A549 treated with Mapracorat at 1 μM for 4 hours (cell line): ENCODE results near the gene PRSS21. TPM values are rescaled to one million over a fixed set of nuclear protein-coding genes. Genes with fewer than 3 reads are reported as not detected.

Experiments used
- total RNA-seq: library from RNA; stranded (reverse); fragments of 200-300 nt; extraction: Qiagen RNA extraction; gene quantifications from 5 replicates; pipeline ENCODE4 v1.2.3, GENCODE V29; 2022

Gene PRSS21
- 0.14 to 0.34 TPM (median 0.28 TPM) in 3 of 5 replicates, not detected in the others for total RNA-seq

GRCh38 chr16:2816751-2817339 lies at the start of gene PRSS21:
Gene PRSS21, plus strand, starts transcription at chr16:2817237. Its CDS starts 32 bp downstream, at chr16:2817269.

GRCh38 chr16:2777231-2777902 lies 39.7 kb upstream of the PRSS21 start, which contains the start of gene ELOB:
Gene ELOB, minus strand, starts transcription at chr16:2777280. Its CDS starts 41 bp downstream, at chr16:2777239.

GRCh38 chr16:2787406-2787805 lies 29.6 kb upstream of the PRSS21 start, which contains the start of gene PRSS33:
Gene PRSS33, minus strand, starts transcription at chr16:2787560. Its CDS starts 1,013 bp downstream, at chr16:2786547.

GRCh38 chr16:2829501-2830354 lies 12.7 kb downstream of the PRSS21 start, which contains the start of gene ZG16B:
Gene ZG16B, plus strand, starts transcription at chr16:2830303. Its CDS starts 139 bp downstream, at chr16:2830442.

GRCh38 chr16:2857451-2858244 lies 40.6 kb downstream of the PRSS21 start, which contains the start of gene PRSS22:
Gene PRSS22, minus strand, starts transcription at chr16:2858170. Its CDS starts 66 bp downstream, at chr16:2858104.

Other genes starting within 250 kb of the PRSS21 start
- 34.0 to 45.4 TPM (median 42.5 TPM) in 5 replicates for gene KCTD5, start 134.7 kb upstream of the PRSS21 start, total RNA-seq
- 1.2 to 1.9 TPM (median 1.3 TPM) in 5 replicates for gene PRSS27, start 97.0 kb upstream of the PRSS21 start, total RNA-seq
- gene SRRM2, start 64.6 kb upstream of the PRSS21 start, total RNA-seq, result 334 to 476 TPM (median 408 TPM) in 5 replicates
- 484 to 531 TPM (median 518 TPM) in 5 replicates for gene ELOB, start 40.0 kb upstream of the PRSS21 start, total RNA-seq
- gene PRSS33, start 29.7 kb upstream of the PRSS21 start, total RNA-seq, result not detected in 5 replicates
- gene PRSS41, start 18.8 kb upstream of the PRSS21 start, total RNA-seq, result not detected in 5 replicates
- gene ZG16B, start 13.1 kb downstream of the PRSS21 start, total RNA-seq, result 0.34 to 0.96 TPM (median 0.80 TPM) in 5 replicates
- gene PRSS22, start 40.9 kb downstream of the PRSS21 start, total RNA-seq, result 0.64 to 1.5 TPM (median 1.2 TPM) in 5 replicates
- 46.9 to 54.5 TPM (median 51.5 TPM) in 5 replicates for gene FLYWCH2, start 66.0 kb downstream of the PRSS21 start, total RNA-seq
- 17.9 to 33.6 TPM (median 27.0 TPM) in 5 replicates for gene FLYWCH1, start 94.7 kb downstream of the PRSS21 start, total RNA-seq
- 0.88 to 2.6 TPM (median 2.2 TPM) in 5 replicates for gene KREMEN2, start 147.0 kb downstream of the PRSS21 start, total RNA-seq
- 34.2 to 48.3 TPM (median 47.2 TPM) in 5 replicates for gene PAQR4, start 152.1 kb downstream of the PRSS21 start, total RNA-seq
- 59.8 to 103 TPM (median 91.1 TPM) in 5 replicates for gene PKMYT1, start 163.2 kb downstream of the PRSS21 start, total RNA-seq
- gene CLDN9, start 195.7 kb downstream of the PRSS21 start, total RNA-seq, result 0.30 to 0.42 TPM (median 0.37 TPM) in 5 replicates
- gene CLDN6, start 200.9 kb downstream of the PRSS21 start, total RNA-seq, result 0.07 to 0.42 TPM (median 0.34 TPM) in 5 replicates
- 455 to 639 TPM (median 557 TPM) in 5 replicates for gene TNFRSF12A, start 203.1 kb downstream of the PRSS21 start, total RNA-seq
- 231 to 250 TPM (median 239 TPM) in 5 replicates for gene HCFC1R1, start 206.7 kb downstream of the PRSS21 start, total RNA-seq
- gene THOC6, start 206.8 kb downstream of the PRSS21 start, total RNA-seq, result 24.3 to 38.0 TPM (median 32.1 TPM) in 5 replicates
- gene BICDL2, start 219.7 kb downstream of the PRSS21 start, total RNA-seq, result not detected in 5 replicates
- 0.78 to 1.4 TPM (median 0.94 TPM) in 5 replicates for gene MMP25, start 229.3 kb downstream of the PRSS21 start, total RNA-seq
- 21.6 to 34.9 TPM (median 26.1 TPM) in 5 replicates for gene IL32, start 248.4 kb downstream of the PRSS21 start, total RNA-seq